ENCODE data around the gene LOXL1.

GRCh38 chr15:73965094-73965757 is 39.0 kb downstream of the LOXL1 start:
- TF ChIP-seq CTCF (conservative IDR thresholded peaks at IDR 0.05 in 1 of 2, IDR thresholded peaks at IDR 0.05 in 1 of 2; ENCODE audit: low read depth in 1 of 2, low read length in 2 of 2) (no peak), EZH2 (IDR thresholded peaks at IDR 0.05; ENCODE audit: low read length, missing control alignments) (no peak)
